Uterus (tissue), 2 donors: ENCODE measurements around the gene NEDD4.

ENCODE experiments used
- POLR2A ChIP-seq, 2 donors: fragments of 450-650 bp; IDR thresholded peaks; one replicate each; pipeline ENCODE4 v1.6.1; 2016; ENCODE audit warnings: antibody characterized with exemption in 2 of 2, mild to moderate bottlenecking in 1 of 2, moderate library complexity in 1 of 2
- TF ChIP-seq, protein P1 (sequence below), 4 experiments: fragments of 200-600 bp in 2 of 4; fragments of 450-650 bp in 2 of 4; sonication (generic) in 2 of 4; IDR thresholded peaks; one replicate each; pipeline ENCODE4 v1.5.1; 2016 to 2019; ENCODE audit warnings: antibody characterized with exemption in 4 of 4, mild to moderate bottlenecking in 2 of 4, moderate library complexity in 1 of 4

DNA sequence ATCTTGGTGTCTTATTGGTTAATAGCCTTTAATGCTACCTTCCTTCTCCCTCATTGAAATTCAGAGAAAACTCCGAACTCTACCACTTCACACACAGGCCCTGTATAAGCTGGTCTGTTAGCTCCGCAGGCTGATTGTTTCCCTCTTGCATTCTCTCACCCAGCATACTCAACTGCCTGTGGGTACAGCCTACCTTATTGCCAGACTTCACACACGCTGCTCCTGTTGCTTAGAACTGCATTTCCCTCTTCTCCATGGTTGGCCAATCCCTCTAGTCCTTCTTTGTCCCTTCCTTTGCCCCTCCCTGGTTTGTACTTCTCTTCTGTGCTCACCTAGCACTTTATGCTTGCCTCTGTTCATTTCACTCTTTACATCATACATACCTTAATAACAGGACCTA, 157.5 kb downstream of the NEDD4 start:
- TF ChIP-seq, protein P1, sequence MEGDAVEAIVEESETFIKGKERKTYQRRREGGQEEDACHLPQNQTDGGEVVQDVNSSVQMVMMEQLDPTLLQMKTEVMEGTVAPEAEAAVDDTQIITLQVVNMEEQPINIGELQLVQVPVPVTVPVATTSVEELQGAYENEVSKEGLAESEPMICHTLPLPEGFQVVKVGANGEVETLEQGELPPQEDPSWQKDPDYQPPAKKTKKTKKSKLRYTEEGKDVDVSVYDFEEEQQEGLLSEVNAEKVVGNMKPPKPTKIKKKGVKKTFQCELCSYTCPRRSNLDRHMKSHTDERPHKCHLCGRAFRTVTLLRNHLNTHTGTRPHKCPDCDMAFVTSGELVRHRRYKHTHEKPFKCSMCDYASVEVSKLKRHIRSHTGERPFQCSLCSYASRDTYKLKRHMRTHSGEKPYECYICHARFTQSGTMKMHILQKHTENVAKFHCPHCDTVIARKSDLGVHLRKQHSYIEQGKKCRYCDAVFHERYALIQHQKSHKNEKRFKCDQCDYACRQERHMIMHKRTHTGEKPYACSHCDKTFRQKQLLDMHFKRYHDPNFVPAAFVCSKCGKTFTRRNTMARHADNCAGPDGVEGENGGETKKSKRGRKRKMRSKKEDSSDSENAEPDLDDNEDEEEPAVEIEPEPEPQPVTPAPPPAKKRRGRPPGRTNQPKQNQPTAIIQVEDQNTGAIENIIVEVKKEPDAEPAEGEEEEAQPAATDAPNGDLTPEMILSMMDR (IDR thresholded peaks at IDR 0.05) = no peak
- TF ChIP-seq POLR2A (IDR thresholded peaks at IDR 0.05) = no peak
